HepG2 (cell line): ENCODE results near the gene TCEA3. TPM values are rescaled to one million over a fixed set of nuclear protein-coding genes. Genes with fewer than 3 reads are reported as not detected.

ENCODE experiments used
- ATAC-seq: fragments of 200-7000 bp; cut with Tn5 transposase; 3 replicates; pipeline ENCODE4 v1.9.1; 2020; ENCODE audit warnings: mild to moderate bottlenecking, moderate library complexity
- BruUV-seq: library from RNA; stranded (reverse); fragments of 400-500 nt; replicated peaks from 2 replicates; lab custom pipeline; 2021; lab: Mats Ljungman, UMichigan
- CTCF ChIA-PET: fragments of 300-600 bp; formaldehyde crosslinking; extraction: SDS; loops from one replicate; lab custom pipeline; 2021; ENCODE audit warnings: low total read pairs, inconsistent platforms, low intra/inter-chr PET ratio; lab: Yijun Ruan, JAX
- POLR2A ChIA-PET: fragments of 350-600 bp; sonication (Branson Sonifier 250); formaldehyde crosslinking; loops from one replicate; lab custom pipeline; 2020; ENCODE audit warnings: antibody characterized with exemption, inconsistent platforms; lab: Yijun Ruan, JAX
- DNase-seq: peaks from one replicate; pipeline ENCODE4 v3.0.0-alpha.2; 2015; ENCODE audit warnings: low spot score
- FAIRE-seq: peaks from 3 replicates; lab custom pipeline; 2011; peaks lifted over from hg19 to GRCh38; lab: Jason Lieb, UNC
- H2AFZ ChIP-seq: one replicate; pipeline ENCODE4 v1.6.1; 2011; ENCODE audit warnings: low read length, inconsistent platforms
- H3K27ac ChIP-seq: fragments of 300-600 bp; 3 replicates; pipeline ENCODE4 v1.8.0; 2011; ENCODE audit warnings: mixed run types, mild to moderate bottlenecking, mixed read lengths, low read length, inconsistent platforms; ENCODE audit not compliant: insufficient read depth; ENCODE audit errors: extremely low read length
- H3K27me3 ChIP-seq, 2 experiments: fragments of 200-600 bp in 1 of 2; 2 replicates in 1 of 2; 3 replicates in 1 of 2; pipeline versions ENCODE4 v1.6.0 to v1.8.0; 2011; ENCODE audit warnings: low read length in 2 of 2, mild to moderate bottlenecking in 2 of 2, moderate library complexity in 2 of 2, inconsistent platforms in 1 of 2; ENCODE audit not compliant: insufficient read depth in 2 of 2, control insufficient read depth in 1 of 2
- H3K36me3 ChIP-seq, 2 experiments: fragments of 200-600 bp in 1 of 2; replicated peaks in 1 of 2; 2 replicates in 1 of 2; 3 replicates in 1 of 2; pipeline versions ENCODE4 v1.5.1 to v1.8.0; 2011; ENCODE audit warnings: low read length in 2 of 2, inconsistent platforms in 1 of 2; ENCODE audit not compliant: insufficient read depth in 2 of 2, control insufficient read depth in 1 of 2
- H3K4me1 ChIP-seq: 2 replicates; pipeline ENCODE4 v1.5.1; 2012; ENCODE audit warnings: low read length, inconsistent platforms; ENCODE audit not compliant: insufficient read depth
- H3K4me2 ChIP-seq: 2 replicates; pipeline ENCODE4 v1.6.0; 2011; ENCODE audit warnings: low read depth, low read length, inconsistent platforms
- H3K4me3 ChIP-seq, 3 experiments: fragments of 200-600 bp in 1 of 3; sonication (generic), shearing (Covaris generic) in 1 of 3; replicated peaks in 1 of 3; 2 replicates each; pipeline ENCODE4 v1.5.1; 2011 to 2016; ENCODE audit warnings: low read length in 3 of 3, inconsistent platforms in 2 of 3, low read depth in 2 of 3, mild to moderate bottlenecking in 2 of 3, control low read depth in 1 of 3, mixed read lengths in 1 of 3; ENCODE audit not compliant: insufficient read depth in 1 of 3
- H3K79me2 ChIP-seq: one replicate; pipeline ENCODE4 v1.6.1; 2011; ENCODE audit warnings: low read length, inconsistent platforms; ENCODE audit not compliant: insufficient read depth
- H3K9ac ChIP-seq: 2 replicates; pipeline ENCODE4 v1.6.0; 2011; ENCODE audit warnings: mild to moderate bottlenecking, low read depth, low read length, inconsistent platforms; ENCODE audit not compliant: insufficient read depth
- H3K9me3 ChIP-seq: 2 replicates; pipeline ENCODE4 v1.5.1; 2012; ENCODE audit warnings: mild to moderate bottlenecking, low read length
- H4K20me1 ChIP-seq: 2 replicates; pipeline ENCODE4 v1.6.0; 2011; ENCODE audit warnings: inconsistent platforms, mild to moderate bottlenecking, low read length, moderate library complexity; ENCODE audit not compliant: insufficient read depth
- HOXA9 ChIP-seq: sonication (generic); formaldehyde crosslinking; IDR thresholded peaks from 2 replicates; pipeline ENCODE4 v1.8.1; 2022; ENCODE audit warnings: missing genetic modification reagents, mild to moderate bottlenecking, moderate library complexity, borderline replicate concordance
- KLF11 ChIP-seq: IDR thresholded peaks from 2 replicates; pipeline ENCODE4 v1.6.1; 2016; ENCODE audit warnings: missing compliant biosample characterization
- KLF13 ChIP-seq: sonication (generic); formaldehyde crosslinking; IDR thresholded peaks from 2 replicates; pipeline ENCODE4 v1.4.0; 2020; ENCODE audit warnings: mild to moderate bottlenecking, missing genetic modification reagents
- MAZ ChIP-seq, 2 experiments: sonication (generic) in 1 of 2; formaldehyde crosslinking in 1 of 2; IDR thresholded peaks; 2 replicates each; pipeline versions ENCODE4 v1.5.0 to v1.6.1; 2012 to 2020; ENCODE audit warnings: low read depth in 2 of 2, mild to moderate bottlenecking in 2 of 2, borderline replicate concordance in 1 of 2, improper control_type of control experiment in 1 of 2, low read length in 1 of 2, missing genetic modification reagents in 1 of 2, moderate library complexity in 1 of 2
- RFX5 ChIP-seq: IDR thresholded peaks from 2 replicates; pipeline ENCODE4 v1.6.1; 2011; ENCODE audit warnings: low read depth, low read length, improper control_type of control experiment
- YY1 ChIP-seq: IDR thresholded peaks from 2 replicates; pipeline ENCODE4 v1.6.1; 2011; ENCODE audit warnings: low read length, low read depth, moderate library complexity, mild to moderate bottlenecking; ENCODE audit not compliant: insufficient read depth, insufficient replicate concordance
- ZNF234 ChIP-seq: sonication (generic); formaldehyde crosslinking; conservative IDR thresholded peaks from 2 replicates; pipeline ENCODE4 v1.5.1; 2020; ENCODE audit warnings: mild to moderate bottlenecking, missing genetic modification reagents
- WGBS: methylation state at CpG from one replicate; pipeline ENCODE4 v1.1.6; 2017; ENCODE audit warnings: low lambda C conversion rate; 5-methylcytosine and 5-hydroxymethylcytosine counted together
- in situ Hi-C: cut with HindIII; loops from 2 replicates; pipeline ENCODE4 v1.10.0; 2017; ENCODE audit warnings: low pct_unique_long_range_greater_than_20kb; ENCODE audit not compliant: extremely low pct_ligation_motif_present
- intact Hi-C: fragments of 100-400 bp; cut with micrococcal nuclease; formaldehyde crosslinking; loops from one replicate; pipeline ENCODE4 v1.10.0; 2022; ENCODE audit not compliant: unreplicated experiment
- polyA plus RNA-seq, 8 experiments: library from polyadenylated mRNA; depleted of rRNA in 3 of 8; stranded (reverse) in 7 of 8; unstranded in 1 of 8; fragments of >200 nt; fragmentation: Illumina TruSeq in 4 of 8; extraction: Trizol in 4 of 8; gene quantifications; 2 replicates each; pipeline versions ENCODE4 v1.2.1 to v1.2.3, GENCODE V29; 2011 to 2016; ENCODE audit warnings: low read depth in 4 of 8, missing spikeins in 1 of 8, mixed read lengths in 1 of 8; ENCODE audit not compliant: insufficient read depth in 1 of 8
- total RNA-seq, 5 experiments: library from RNA; depleted of rRNA; stranded (reverse); fragments of >200 nt; fragmentation: Illumina TruSeq; extraction: Trizol; gene quantifications; 2 replicates each; pipeline ENCODE4 v1.2.3, GENCODE V29; 2016; ENCODE audit warnings: low read depth in 1 of 5
- TF ChIP-seq, protein P1 (sequence below): sonication (generic); formaldehyde crosslinking; IDR thresholded peaks from 2 replicates; pipeline ENCODE4 v1.4.0; 2020; ENCODE audit warnings: missing genetic modification reagents, borderline replicate concordance
- TF ChIP-seq, protein P2 (sequence below): sonication (generic); formaldehyde crosslinking; IDR thresholded peaks from 2 replicates; pipeline ENCODE4 v1.4.0; 2020; ENCODE audit warnings: missing genetic modification reagents
- TF ChIP-seq, protein P3 (sequence below): sonication (generic); formaldehyde crosslinking; conservative IDR thresholded peaks from 2 replicates; pipeline ENCODE4 v1.4.0; 2020; ENCODE audit warnings: missing genetic modification reagents

Gene TCEA3
- total and polyA plus RNA-seq, 2 of the 13 experiments (the other 11 are each of a cell fraction or from before 2014, with no cell fraction given), result 55.5 to 84.6 TPM

DNA sequence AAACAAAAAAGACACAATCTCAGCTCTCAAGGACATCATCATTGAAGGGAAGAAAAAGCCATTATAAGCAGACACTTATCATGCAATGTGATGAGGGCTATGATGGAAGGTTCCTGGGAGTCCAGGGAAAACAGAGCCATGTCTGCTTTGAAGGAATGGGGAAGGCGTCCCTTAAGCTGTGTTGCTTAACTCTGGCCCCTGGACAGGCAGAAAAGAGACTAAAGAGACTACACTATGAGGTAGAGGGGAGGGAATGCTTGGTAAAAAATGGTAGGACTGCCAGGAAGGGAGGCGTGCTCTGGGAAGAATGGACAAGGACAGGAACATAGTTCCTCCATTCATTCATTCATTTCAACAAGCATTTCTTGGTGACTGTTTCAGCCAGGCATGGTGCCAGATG is 38.2 kb upstream of the TCEA3 start:
- ATAC-seq (no peak), DNase-seq (no peak), FAIRE-seq (no peak)
- Histone ChIP-seq H2AFZ (no peak overlapping the region), H3K27ac (no peak overlapping the region), H3K9ac (no peak overlapping the region), H3K27me3 (no peaks in the 10 kb centered on the region), H3K9me3 (no peaks in the 10 kb centered on the region), H3K4me3 (no peak overlapping the region), H3K4me1 (peaks cover 53% of the 10 kb centered on the region), H3K4me2 (no peak overlapping the region), H3K36me3 (no peaks in the 10 kb centered on the region; a peak in 1 of 5 replicates), H3K79me2 (peaks cover 10% of the 10 kb centered on the region), H4K20me1 (no peaks in the 10 kb centered on the region)
- ChIA-PET POLR2A (interaction anchor here (1.3 to 3.1 kb wide), 2 partner anchors 39 to 118 kb away, joined by 3 to 9 read pairs; partner anchors contain the start of genes HNRNPR and TCEA3), CTCF (no interaction called here)
- in situ Hi-C loops (no loop called here), intact Hi-C loops (no loop called here)
- TF ChIP-seq MAZ (IDR thresholded peaks at IDR 0.05; ENCODE audit: borderline replicate concordance, low read depth, low read length) (no peak), MAZ (CRISPR knock-in tag; IDR thresholded peaks at IDR 0.05; ENCODE audit: low read depth) (no peak), RFX5 (no peak), YY1 (no peak), KLF11 (CRISPR knock-in tag) (no peak), ZNF234 (CRISPR knock-in tag) (no peak), KLF13 (CRISPR knock-in tag) (no peak), HOXA9 (no peak)
- TF ChIP-seq, protein P1, sequence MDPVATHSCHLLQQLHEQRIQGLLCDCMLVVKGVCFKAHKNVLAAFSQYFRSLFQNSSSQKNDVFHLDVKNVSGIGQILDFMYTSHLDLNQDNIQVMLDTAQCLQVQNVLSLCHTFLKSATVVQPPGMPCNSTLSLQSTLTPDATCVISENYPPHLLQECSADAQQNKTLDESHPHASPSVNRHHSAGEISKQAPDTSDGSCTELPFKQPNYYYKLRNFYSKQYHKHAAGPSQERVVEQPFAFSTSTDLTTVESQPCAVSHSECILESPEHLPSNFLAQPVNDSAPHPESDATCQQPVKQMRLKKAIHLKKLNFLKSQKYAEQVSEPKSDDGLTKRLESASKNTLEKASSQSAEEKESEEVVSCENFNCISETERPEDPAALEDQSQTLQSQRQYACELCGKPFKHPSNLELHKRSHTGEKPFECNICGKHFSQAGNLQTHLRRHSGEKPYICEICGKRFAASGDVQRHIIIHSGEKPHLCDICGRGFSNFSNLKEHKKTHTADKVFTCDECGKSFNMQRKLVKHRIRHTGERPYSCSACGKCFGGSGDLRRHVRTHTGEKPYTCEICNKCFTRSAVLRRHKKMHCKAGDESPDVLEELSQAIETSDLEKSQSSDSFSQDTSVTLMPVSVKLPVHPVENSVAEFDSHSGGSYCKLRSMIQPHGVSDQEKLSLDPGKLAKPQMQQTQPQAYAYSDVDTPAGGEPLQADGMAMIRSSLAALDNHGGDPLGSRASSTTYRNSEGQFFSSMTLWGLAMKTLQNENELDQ (CRISPR knock-in tag), result no peak
- TF ChIP-seq, protein P2, sequence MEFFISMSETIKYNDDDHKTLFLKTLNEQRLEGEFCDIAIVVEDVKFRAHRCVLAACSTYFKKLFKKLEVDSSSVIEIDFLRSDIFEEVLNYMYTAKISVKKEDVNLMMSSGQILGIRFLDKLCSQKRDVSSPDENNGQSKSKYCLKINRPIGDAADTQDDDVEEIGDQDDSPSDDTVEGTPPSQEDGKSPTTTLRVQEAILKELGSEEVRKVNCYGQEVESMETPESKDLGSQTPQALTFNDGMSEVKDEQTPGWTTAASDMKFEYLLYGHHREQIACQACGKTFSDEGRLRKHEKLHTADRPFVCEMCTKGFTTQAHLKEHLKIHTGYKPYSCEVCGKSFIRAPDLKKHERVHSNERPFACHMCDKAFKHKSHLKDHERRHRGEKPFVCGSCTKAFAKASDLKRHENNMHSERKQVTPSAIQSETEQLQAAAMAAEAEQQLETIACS (CRISPR knock-in tag), result no peak
- TF ChIP-seq, protein P3, sequence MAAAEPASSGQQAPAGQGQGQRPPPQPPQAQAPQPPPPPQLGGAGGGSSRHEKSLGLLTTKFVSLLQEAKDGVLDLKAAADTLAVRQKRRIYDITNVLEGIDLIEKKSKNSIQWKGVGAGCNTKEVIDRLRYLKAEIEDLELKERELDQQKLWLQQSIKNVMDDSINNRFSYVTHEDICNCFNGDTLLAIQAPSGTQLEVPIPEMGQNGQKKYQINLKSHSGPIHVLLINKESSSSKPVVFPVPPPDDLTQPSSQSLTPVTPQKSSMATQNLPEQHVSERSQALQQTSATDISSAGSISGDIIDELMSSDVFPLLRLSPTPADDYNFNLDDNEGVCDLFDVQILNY (CRISPR knock-in tag), result no peak
- no TSS peak for BruUV-seq
- WGBS, result 97% methylated on average over 2 of the region's 2 CpGs
